NT2/D1 (cell line): ENCODE results near the gene ZNF248.

ENCODE experiments used
- DNase-seq: peaks from one replicate; pipeline ENCODE4 v3.0.0-alpha.2; 2011; ENCODE audit warnings: low read depth, low spot score
- H3K27me3 ChIP-seq: 2 replicates; pipeline ENCODE4 v1.6.0; 2011; ENCODE audit warnings: mild to moderate bottlenecking; ENCODE audit not compliant: insufficient read length, insufficient read depth
- H3K36me3 ChIP-seq: 2 replicates; pipeline ENCODE4 v1.6.1; 2011; ENCODE audit warnings: mild to moderate bottlenecking, low read length, mixed read lengths; ENCODE audit not compliant: insufficient read depth, insufficient read length
- H3K4me1 ChIP-seq: 2 replicates; pipeline ENCODE4 v1.5.1; 2011; ENCODE audit not compliant: insufficient read depth, insufficient read length
- H3K4me3 ChIP-seq: 2 replicates; pipeline ENCODE4 v1.5.1; 2011; ENCODE audit warnings: low read depth; ENCODE audit not compliant: insufficient read length
- H3K9ac ChIP-seq: 2 replicates; pipeline ENCODE4 v1.6.0; 2011; ENCODE audit warnings: low read depth; ENCODE audit not compliant: insufficient read length
- H3K9me3 ChIP-seq: 2 replicates; pipeline ENCODE4 v1.5.1; 2011; ENCODE audit warnings: mild to moderate bottlenecking, low read length; ENCODE audit not compliant: insufficient read depth
- SUZ12 ChIP-seq: IDR thresholded peaks from 2 replicates; pipeline ENCODE4 v1.6.1; 2011; ENCODE audit not compliant: insufficient read length, insufficient read depth; ENCODE audit errors: extremely low read depth
- YY1 ChIP-seq: IDR thresholded peaks from 2 replicates; pipeline ENCODE4 v1.6.1; 2011; ENCODE audit not compliant: insufficient read length, insufficient read depth
- ZNF274 ChIP-seq: IDR thresholded peaks from 2 replicates; pipeline ENCODE4 v1.6.1; 2011; ENCODE audit warnings: mild to moderate bottlenecking, low read depth, low read length

ZNF248 gene

GRCh38 chr10:37794305-37794976 is 63.0 kb downstream of the ZNF248 start:
- H3K27me3 ChIP-seq, result no peaks in the 10 kb centered on the region
- no peaks in the 10 kb centered on the region for H3K36me3 ChIP-seq
- H3K9ac ChIP-seq, result no peak overlapping the region
- DNase-seq, result no peak
- peaks cover 17% of the 10 kb centered on the region for H3K9me3 ChIP-seq
- H3K4me3 ChIP-seq, result no peak overlapping the region
- TF ChIP-seq YY1, result no peak
- TF ChIP-seq ZNF274, result peak; percentile 47; the same call in 1 of the 2 replicates
- no peaks in the 10 kb centered on the region for H3K4me1 ChIP-seq

DNA sequence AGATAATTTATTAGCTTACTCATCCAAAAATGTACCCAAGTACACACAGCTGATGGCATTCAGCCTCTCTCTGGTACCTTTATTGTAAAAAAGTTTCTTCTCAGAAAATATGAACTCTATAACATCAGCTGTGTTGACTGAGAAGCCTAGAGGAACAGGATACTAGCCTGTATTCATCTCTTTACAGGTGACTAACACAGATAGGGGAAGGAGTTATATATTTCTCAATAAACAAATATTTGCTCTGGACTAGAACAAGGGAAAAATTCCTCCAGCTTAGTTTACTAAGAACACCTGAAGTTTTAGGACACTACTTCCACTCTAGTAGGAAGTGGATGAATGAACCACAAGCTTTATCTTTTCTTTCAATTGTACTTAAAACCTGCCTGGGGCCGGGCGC is 67.8 kb downstream of the ZNF248 start:
- Histone ChIP-seq H3K4me3 (no peak overlapping the region), H3K9me3 (peaks cover 4% of the 10 kb centered on the region), H3K27me3 (no peaks in the 10 kb centered on the region), H3K4me1 (no peaks in the 10 kb centered on the region), H3K9ac (no peak overlapping the region), H3K36me3 (no peaks in the 10 kb centered on the region)
- no peak for TF ChIP-seq SUZ12
- DNase-seq, result no peak

GRCh38 chr10:37784678-37785077 is 72.7 kb downstream of the ZNF248 start:
- no peaks in the 10 kb centered on the region for H3K27me3 ChIP-seq
- TF ChIP-seq YY1 (no peak), SUZ12 (no peak), ZNF274 (no peak)
- no peaks in the 10 kb centered on the region for H3K9me3 ChIP-seq
- H3K9ac ChIP-seq, result no peak overlapping the region
- no peak for DNase-seq
- no peaks in the 10 kb centered on the region for H3K4me1 ChIP-seq
- no peak overlapping the region for H3K4me3 ChIP-seq
- no peaks in the 10 kb centered on the region for H3K36me3 ChIP-seq

GRCh38 chr10:37780536-37780935 is 76.9 kb downstream of the ZNF248 start:
- Histone ChIP-seq H3K9me3 (no peaks in the 10 kb centered on the region), H3K4me3 (no peak overlapping the region), H3K27me3 (no peaks in the 10 kb centered on the region), H3K36me3 (no peaks in the 10 kb centered on the region), H3K9ac (no peak overlapping the region), H3K4me1 (no peaks in the 10 kb centered on the region)
- TF ChIP-seq YY1 (no peak), ZNF274 (no peak), SUZ12 (no peak)
- no peak for DNase-seq

DNA sequence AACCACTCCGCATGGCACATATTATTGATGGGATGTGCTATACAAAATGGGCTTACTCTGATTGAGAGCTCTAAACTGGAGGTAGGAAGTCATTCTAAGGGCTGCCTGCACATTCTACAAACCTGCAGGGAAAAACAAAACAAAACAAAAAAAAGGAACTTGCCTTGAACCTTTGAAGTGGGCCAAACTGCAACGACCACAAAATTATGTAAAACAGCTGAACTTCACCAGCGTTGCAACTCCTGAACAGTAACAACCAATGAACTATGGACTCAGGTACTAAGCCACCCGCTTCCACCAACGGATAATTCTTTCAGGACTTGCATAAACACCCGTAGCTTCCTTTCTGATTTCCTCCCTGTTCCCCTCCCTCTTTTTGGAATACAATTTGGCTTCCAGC is 80.4 kb downstream of the ZNF248 start:
- TF ChIP-seq YY1, result no peak
- TF ChIP-seq ZNF274, result no peak
- no peak for TF ChIP-seq SUZ12
- Histone ChIP-seq H3K9me3 (no peaks in the 10 kb centered on the region), H3K9ac (no peak overlapping the region)

DNA sequence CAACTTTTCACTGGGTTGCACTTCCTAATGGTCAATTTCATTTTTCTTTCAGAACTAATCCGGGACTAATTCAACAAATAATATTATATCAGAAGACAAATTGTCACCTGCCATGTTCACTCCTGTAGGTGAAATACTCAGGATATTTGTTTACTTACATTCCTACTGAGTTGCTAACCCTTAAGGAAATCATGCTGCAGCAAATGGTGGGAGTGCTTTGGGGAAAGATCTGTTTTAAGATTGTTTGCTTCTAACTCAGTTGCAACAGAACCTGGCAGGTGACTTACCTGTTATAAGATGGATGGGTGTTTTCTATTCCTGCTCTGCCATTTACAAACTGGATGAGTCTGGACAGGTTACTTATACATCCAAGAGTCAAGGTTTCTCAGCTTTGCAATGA is 81.8 kb downstream of the ZNF248 start:
- H3K4me3 ChIP-seq, result no peak overlapping the region
- no peaks in the 10 kb centered on the region for H3K4me1 ChIP-seq
- DNase-seq, result no peak
- no peaks in the 10 kb centered on the region for H3K27me3 ChIP-seq
- no peak for TF ChIP-seq SUZ12
- no peak for TF ChIP-seq YY1
- TF ChIP-seq ZNF274, result no peak
- H3K36me3 ChIP-seq, result no peaks in the 10 kb centered on the region
- H3K9ac ChIP-seq, result no peak overlapping the region
- H3K9me3 ChIP-seq, result no peaks in the 10 kb centered on the region

More for the DNA sequence above, 80.4 kb downstream of the ZNF248 start:
- no peaks in the 10 kb centered on the region for H3K36me3 ChIP-seq
- H3K4me1 ChIP-seq, result no peaks in the 10 kb centered on the region
- H3K4me3 ChIP-seq, result no peak overlapping the region
- no peak for DNase-seq
- no peaks in the 10 kb centered on the region for H3K27me3 ChIP-seq

- Histone ChIP-seq H3K4me3 (no peak overlapping the region), H3K4me1 (no peaks in the 10 kb centered on the region), H3K27me3 (no peaks in the 10 kb centered on the region), H3K9ac (no peak overlapping the region), H3K9me3 (no peaks in the 10 kb centered on the region), H3K36me3 (no peaks in the 10 kb centered on the region)
- DNase-seq, result no peak
- TF ChIP-seq YY1, result no peak
- no peak for TF ChIP-seq SUZ12
- TF ChIP-seq ZNF274, result no peak
Measured at GRCh38 chr10:37774351-37774750, 83.1 kb downstream of the ZNF248 start.

GRCh38 chr10:37765216-37765615 is 92.2 kb downstream of the ZNF248 start:
- Histone ChIP-seq H3K27me3 (no peaks in the 10 kb centered on the region), H3K9me3 (peaks cover 14% of the 10 kb centered on the region; the same call in 1 of the 2 replicates), H3K4me1 (no peaks in the 10 kb centered on the region), H3K9ac (no peak overlapping the region), H3K4me3 (no peak overlapping the region), H3K36me3 (no peaks in the 10 kb centered on the region)
- no peak for DNase-seq
- TF ChIP-seq ZNF274, result no peak
- TF ChIP-seq YY1, result no peak
- TF ChIP-seq SUZ12, result no peak
